Heart left ventricle (tissue), 16 donors: ENCODE measurements around the gene DRD4. TPM values are rescaled to one million over a fixed set of nuclear protein-coding genes. Genes with fewer than 3 reads are reported as not detected.

Source experiments
- ATAC-seq, 4 donors: fragments of 200-7000 bp; cut with Tn5 transposase; one replicate each; pipeline ENCODE4 v1.9.1; 2020 to 2022; ENCODE audit warnings: moderate library complexity in 4 of 4, mild to moderate bottlenecking in 3 of 4, moderate number of reproducible peaks in 1 of 4
- DNase-seq, 5 donors: peaks; one replicate each; pipeline ENCODE4 v3.0.0-alpha.2; 2020
- H3K27ac ChIP-seq, 12 donors: fragments of 200-600 bp; sonication (generic) in 4 of 12; one replicate each; pipeline versions ENCODE4 v1.5.0 to v1.8.0; 2016 to 2022; ENCODE audit warnings: mild to moderate bottlenecking in 2 of 12
- H3K27me3 ChIP-seq, 9 donors: fragments of 200-600 bp; sonication (generic) in 2 of 9; one replicate each; pipeline versions ENCODE4 v1.5.1 to v1.8.0; 2016 to 2022; ENCODE audit warnings: mild to moderate bottlenecking in 3 of 9
- H3K36me3 ChIP-seq, 9 donors: fragments of 200-600 bp; sonication (generic) in 2 of 9; one replicate each; pipeline versions ENCODE4 v1.5.0 to v1.8.0; 2018 to 2022; ENCODE audit warnings: mild to moderate bottlenecking in 2 of 9
- H3K4me1 ChIP-seq, 12 donors: fragments of 200-600 bp; sonication (generic) in 4 of 12; one replicate each; pipeline versions ENCODE4 v1.5.0 to v1.8.0; 2016 to 2022; ENCODE audit warnings: mild to moderate bottlenecking in 3 of 12
- H3K4me3 ChIP-seq, 12 donors: fragments of 200-600 bp; sonication (generic) in 4 of 12; one replicate each; pipeline versions ENCODE4 v1.5.0 to v1.8.0; 2017 to 2022; ENCODE audit warnings: mild to moderate bottlenecking in 9 of 12, moderate library complexity in 4 of 12
- H3K9me3 ChIP-seq, 12 donors: fragments of 200-600 bp; sonication (generic) in 4 of 12; one replicate each; pipeline versions ENCODE4 v1.5.0 to v1.8.0; 2016 to 2022; ENCODE audit warnings: mild to moderate bottlenecking in 1 of 12
- POLR2A ChIP-seq, 2 donors: fragments of 450-650 bp; IDR thresholded peaks; one replicate each; pipeline ENCODE4 v1.6.1; 2017; ENCODE audit warnings: antibody characterized with exemption in 2 of 2, mild to moderate bottlenecking in 2 of 2, moderate library complexity in 2 of 2
- WGBS, 4 donors: extraction: QIAGEN DNeasy Blood & Tissue Kit in 2 of 4; methylation state at CpG; one replicate each; pipeline versions ENCODE4 v1.1.5 to v1.1.7; 2013 to 2018; 5-methylcytosine and 5-hydroxymethylcytosine counted together
- intact Hi-C, 10 donors: fragments of 100-400 bp; cut with DNase I; formaldehyde crosslinking; loops; one replicate each; pipeline versions ENCODE4 v1.11.1 to v1.14.2; 2022
- polyA plus RNA-seq, 2 donors: library from polyadenylated mRNA; stranded (reverse); fragments of 200-250 nt; gene quantifications; one replicate each; pipeline ENCODE4 v1.2.3, GENCODE V29; 2013
- total RNA-seq, 9 donors: library from RNA; depleted of rRNA in 2 of 9; stranded (reverse); fragments of >200 nt in 2 of 9; fragmentation: NEBNext Ultra II Directional in 3 of 9; extraction: Animal tissue kit (Norgen Biotek cat#: 25700) in 3 of 9; gene quantifications; one replicate each; pipeline versions ENCODE4 v1.1.0 to v1.2.4, GENCODE V29; 2016 to 2023
- TF ChIP-seq, protein P1 (sequence below), 12 donors: fragments of 200-600 bp; sonication (generic) in 4 of 12; IDR thresholded peaks; one replicate each; pipeline versions ENCODE4 v1.5.0 to v1.8.0; 2018 to 2022; ENCODE audit warnings: antibody characterized with exemption in 12 of 12, mild to moderate bottlenecking in 5 of 12
- donor health status: ischemic (EF 13 %, LVEDD 7.1; RV severe dilation, severe dysfunction).
- donor health status: healthy with polysubstance abuse.
- donor health status: DM: no; HTN: yes; CAD: no.
- donor health status: DM: no; HTN: no; CAD: no.
- donor health status: ischemic (EF 25% LVEDD 6.9; RV normal size, moderate dysfunction).
- donor health status: ischemic (EF 25% LVEDD 5.7; RV mildly dilated, moderate dysfunction).
- donor health status: healthy.
- donor health status: DM: yes; HTN: yes; CAD: no.
- donor health status: ischemic (EF 35%, LVEDD 5.7; RV mildly dilated, moderate dysfunction).
- donor health status: nonischemic (EF 11% LVEDD 7.7; RV severe dilation, severe dysfunction).
- donor health status: DM: yes; HTN: yes; CAD: no.
- donor health status: PGD.
- donor health status: ischemic (EF 29% LVEDD 5.4; RV normal size, mild dysfunction).
- donor health status: nonischemic (EF 23%, LVEDD 6.1; RV moderate dilation, normal function).

Gene DRD4
- total and polyA plus RNA-seq, 11 donors = 0.07 to 1.0 (median 0.29) TPM; not detected in 4

DNA sequence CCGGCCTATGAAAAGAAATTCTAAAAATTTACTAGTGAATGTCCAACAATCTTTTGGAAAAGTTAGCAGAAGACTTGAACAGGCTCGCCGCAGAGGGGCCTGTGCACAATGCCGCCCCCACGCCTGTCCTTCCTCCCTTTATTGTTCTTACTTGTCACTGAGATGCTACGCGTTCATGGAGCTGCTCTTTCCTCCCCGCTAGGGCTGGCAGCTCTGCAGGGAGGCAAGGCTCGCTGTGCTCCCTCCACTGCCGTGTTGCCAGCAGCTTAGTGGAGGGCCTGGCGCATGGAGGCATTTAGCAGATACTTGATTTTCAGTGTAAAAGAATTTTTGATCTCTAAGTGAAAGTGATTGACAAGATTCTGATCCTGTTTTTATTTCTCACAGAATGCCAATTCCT lies 46.1 kb upstream of the DRD4 start:
- H3K27me3 ChIP-seq = no peaks in the 10 kb centered on the region
- WGBS, 4 donors = 74 to 80% (median 76%) methylated on average over 11 of the region's 11 CpGs
- H3K4me1 ChIP-seq = peaks cover 0 to 16% (median 0%) of the 10 kb centered on the region in 12 donors
- DNase-seq (no peak), ATAC-seq (no peak)
- peaks cover 0 to 98% (median 93%) of the 10 kb centered on the region in 9 donors for H3K36me3 ChIP-seq
- no peak overlapping the region for H3K27ac ChIP-seq
- H3K9me3 ChIP-seq = no peaks in the 10 kb centered on the region
- TF ChIP-seq, protein P1, sequence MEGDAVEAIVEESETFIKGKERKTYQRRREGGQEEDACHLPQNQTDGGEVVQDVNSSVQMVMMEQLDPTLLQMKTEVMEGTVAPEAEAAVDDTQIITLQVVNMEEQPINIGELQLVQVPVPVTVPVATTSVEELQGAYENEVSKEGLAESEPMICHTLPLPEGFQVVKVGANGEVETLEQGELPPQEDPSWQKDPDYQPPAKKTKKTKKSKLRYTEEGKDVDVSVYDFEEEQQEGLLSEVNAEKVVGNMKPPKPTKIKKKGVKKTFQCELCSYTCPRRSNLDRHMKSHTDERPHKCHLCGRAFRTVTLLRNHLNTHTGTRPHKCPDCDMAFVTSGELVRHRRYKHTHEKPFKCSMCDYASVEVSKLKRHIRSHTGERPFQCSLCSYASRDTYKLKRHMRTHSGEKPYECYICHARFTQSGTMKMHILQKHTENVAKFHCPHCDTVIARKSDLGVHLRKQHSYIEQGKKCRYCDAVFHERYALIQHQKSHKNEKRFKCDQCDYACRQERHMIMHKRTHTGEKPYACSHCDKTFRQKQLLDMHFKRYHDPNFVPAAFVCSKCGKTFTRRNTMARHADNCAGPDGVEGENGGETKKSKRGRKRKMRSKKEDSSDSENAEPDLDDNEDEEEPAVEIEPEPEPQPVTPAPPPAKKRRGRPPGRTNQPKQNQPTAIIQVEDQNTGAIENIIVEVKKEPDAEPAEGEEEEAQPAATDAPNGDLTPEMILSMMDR (IDR thresholded peaks at IDR 0.05) = no peak
- TF ChIP-seq POLR2A (IDR thresholded peaks at IDR 0.05) = no peak
- intact Hi-C loops = no loop called here
- H3K4me3 ChIP-seq = no peak overlapping the region

DNA sequence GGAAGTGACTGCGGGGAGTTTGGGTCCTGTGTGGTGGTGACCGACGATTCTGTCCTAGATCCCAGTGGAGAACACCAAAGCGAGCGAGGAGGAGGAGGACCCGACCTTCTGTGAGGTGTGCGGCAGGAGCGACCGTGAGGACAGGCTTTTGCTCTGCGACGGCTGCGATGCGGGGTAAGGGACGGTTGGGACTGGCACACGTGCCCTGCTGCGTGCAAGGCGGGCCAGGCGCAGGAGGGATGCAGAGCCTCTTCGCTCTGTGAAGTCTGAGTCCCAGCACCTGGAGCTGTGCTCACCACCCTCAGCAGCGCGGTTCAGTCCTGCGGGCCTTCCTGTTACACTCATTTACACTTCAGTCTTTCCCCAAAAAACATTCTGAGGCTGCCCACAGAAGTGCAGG lies 44.6 kb upstream of the DRD4 start:
- TF ChIP-seq POLR2A (IDR thresholded peaks at IDR 0.05) = no peak
- TF ChIP-seq, protein P1 (IDR thresholded peaks at IDR 0.05) = no peak
- WGBS, 4 donors = 96 to 97% (median 96%) methylated on average over 22 of the region's 22 CpGs
- no peak for ATAC-seq

DNA sequence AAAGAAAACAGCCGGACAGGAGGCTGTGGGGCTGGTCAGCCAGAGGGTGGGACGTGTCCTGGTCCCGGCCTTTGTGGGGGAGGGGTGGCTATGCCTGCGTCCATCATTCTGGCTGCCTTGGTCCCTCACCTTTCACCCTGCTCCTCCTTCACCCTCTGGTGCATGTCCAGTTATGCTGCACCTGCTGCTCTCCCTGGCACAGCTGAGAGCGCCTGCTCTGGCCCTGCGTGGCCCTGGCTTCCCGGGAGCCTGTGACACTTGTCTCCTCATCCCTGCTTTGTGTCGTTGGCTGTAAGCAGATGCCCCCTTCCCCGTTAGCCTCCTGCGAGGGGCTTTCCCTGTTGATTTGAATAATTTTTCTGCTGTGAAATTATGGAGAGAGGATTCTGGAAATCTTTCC lies 44.2 kb upstream of the DRD4 start:
- 89 to 91% (median 90%) methylated on average over 10 of the region's 10 CpGs for WGBS, 4 donors
- Histone ChIP-seq H3K4me3 (no peak overlapping the region), H3K4me1 (peaks cover 0 to 4% (median 0%) of the 10 kb centered on the region in 12 donors), H3K27ac (no peak overlapping the region), H3K36me3 (peaks cover 0 to 99% (median 95%) of the 10 kb centered on the region in 9 donors), H3K27me3 (no peaks in the 10 kb centered on the region), H3K9me3 (no peaks in the 10 kb centered on the region)
- ATAC-seq (no peak), DNase-seq (no peak)
- TF ChIP-seq, protein P1 (IDR thresholded peaks at IDR 0.05) = no peak
- TF ChIP-seq POLR2A (IDR thresholded peaks at IDR 0.05) = no peak
- intact Hi-C loops = no loop called here

More for the DNA sequence above, 44.6 kb upstream of the DRD4 start:
- peaks cover 0 to 99% (median 95%) of the 10 kb centered on the region in 9 donors for H3K36me3 ChIP-seq
- DNase-seq = no peak
- H3K4me1 ChIP-seq = peaks cover 0 to 8% (median 0%) of the 10 kb centered on the region in 12 donors
- H3K27me3 ChIP-seq = no peaks in the 10 kb centered on the region
- no peak overlapping the region for H3K27ac ChIP-seq
- no peak overlapping the region for H3K4me3 ChIP-seq
- intact Hi-C loops = no loop called here
- H3K9me3 ChIP-seq = no peaks in the 10 kb centered on the region

DNA sequence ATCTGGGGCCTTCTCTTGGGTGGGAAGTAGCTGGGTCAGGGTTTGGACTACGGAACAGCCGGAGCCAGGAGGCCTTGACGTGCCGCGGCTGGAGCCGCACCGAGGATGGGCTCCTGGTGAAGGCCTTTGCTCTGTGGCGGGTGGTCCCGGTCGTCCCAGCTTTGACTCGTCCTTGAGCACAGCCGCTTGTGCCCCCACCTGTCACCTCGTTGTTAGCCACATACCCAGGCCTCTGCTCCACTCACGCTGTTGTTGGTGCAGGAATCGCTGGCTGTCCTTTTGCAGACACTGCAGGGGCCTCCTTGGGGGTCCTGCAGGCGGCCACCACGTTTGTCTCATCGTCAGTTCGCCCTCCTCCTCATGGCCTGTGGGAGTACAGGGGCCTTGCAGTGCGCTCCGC lies 43.7 kb upstream of the DRD4 start:
- TF ChIP-seq, protein P1 (IDR thresholded peaks at IDR 0.05) = no peak
- no peak for TF ChIP-seq POLR2A (IDR thresholded peaks at IDR 0.05)
- DNase-seq (peak in 1 of 5 donors; percentile 48), ATAC-seq (no peak)
- intact Hi-C loops = no loop called here
- Histone ChIP-seq H3K9me3 (no peaks in the 10 kb centered on the region), H3K4me3 (no peak overlapping the region), H3K27me3 (no peaks in the 10 kb centered on the region), H3K36me3 (peaks cover 0 to 99% (median 95%) of the 10 kb centered on the region in 9 donors), H3K27ac (no peak overlapping the region), H3K4me1 (no peaks in the 10 kb centered on the region)
- 92 to 94% (median 93%) methylated on average over 19 to 21 of the region's 21 CpGs for WGBS, 4 donors
